OCI-M1 (cell line): ENCODE results near the gene BLVRB.
A peak's percentile ranks its signal among the peaks of the same experiment; 100 is the strongest.
"Not testable (repeated sequence)": the region's sequence is repeated elsewhere in the genome, so short reads cannot be mapped to it uniquely, and the experiment has no call there.

Experiments
- DNase-seq: peaks from one replicate; lab custom pipeline; 2025; lab: John Stamatoyannopoulos, UW

BLVRB gene

DNA sequence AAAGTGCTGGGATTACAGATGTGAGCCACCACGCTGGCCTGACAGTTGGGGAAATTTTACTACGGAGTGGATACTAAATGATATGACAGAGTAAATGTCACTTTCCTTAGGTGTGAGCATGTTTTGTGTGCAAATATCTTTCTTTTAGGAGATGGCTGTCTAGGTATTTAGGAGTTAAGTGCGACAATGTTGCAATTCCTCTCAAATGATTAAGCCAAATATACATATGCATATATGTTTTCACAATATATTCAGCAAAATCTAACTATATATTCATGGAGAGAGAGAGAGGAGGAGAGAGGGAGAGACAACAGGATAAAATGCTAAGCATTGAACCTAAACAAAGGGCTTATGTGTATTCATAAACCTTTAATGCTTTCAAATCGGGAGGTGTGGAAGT, 16.0 kb downstream of the BLVRB start:
- DNase-seq = no peak

DNA sequence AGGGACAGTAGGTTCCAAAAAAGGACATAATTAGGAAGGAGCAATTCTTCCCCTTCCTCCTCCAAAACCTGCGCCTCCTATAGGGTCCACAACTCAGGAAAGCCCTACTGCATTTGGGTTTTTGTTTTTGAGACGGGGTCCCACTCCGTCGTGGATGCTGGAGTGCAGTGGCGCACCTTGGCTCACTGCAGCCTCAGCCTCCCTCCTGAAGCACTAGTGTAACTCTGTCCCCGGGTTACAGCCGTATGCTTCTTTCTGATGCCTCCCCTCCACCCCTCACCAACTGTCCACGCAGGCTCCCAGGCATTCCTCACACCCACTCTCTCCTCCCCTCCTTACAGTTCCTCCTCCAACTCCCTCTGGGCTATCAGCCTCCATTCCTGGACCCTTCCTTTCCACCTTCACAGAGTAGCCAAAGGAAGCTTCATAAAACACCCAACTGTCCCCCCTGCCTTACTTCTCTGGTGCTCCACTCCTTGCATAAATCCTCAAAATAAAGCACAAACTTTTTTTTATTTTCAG, 19.2 kb downstream of the BLVRB start:
- DNase-seq = no peak

DNA sequence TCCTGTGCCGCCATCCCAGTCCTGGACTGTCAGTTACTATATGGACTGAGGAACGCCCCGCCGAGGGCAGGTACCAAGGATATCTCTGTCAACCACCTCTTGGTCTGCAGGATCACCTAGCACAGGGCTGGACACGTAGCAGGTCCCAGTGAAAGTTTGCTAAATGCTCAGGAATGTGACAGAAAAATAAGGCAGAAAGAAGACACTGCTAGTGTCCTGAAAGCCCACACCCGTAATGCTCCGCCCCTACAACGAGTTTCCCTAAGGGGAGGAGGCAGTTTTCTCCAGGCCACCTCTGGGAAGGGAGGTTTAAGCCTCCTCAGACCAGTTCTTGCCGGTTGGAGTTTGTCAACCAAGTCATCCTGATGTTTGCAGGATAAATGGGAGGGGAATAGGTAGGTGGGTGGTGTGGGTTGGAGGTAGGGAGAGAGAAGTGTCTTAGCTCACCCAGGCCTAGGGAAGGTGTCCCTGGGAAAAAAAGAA, 19.7 kb downstream of the BLVRB start:
- DNase-seq = peak; percentile 72

DNA sequence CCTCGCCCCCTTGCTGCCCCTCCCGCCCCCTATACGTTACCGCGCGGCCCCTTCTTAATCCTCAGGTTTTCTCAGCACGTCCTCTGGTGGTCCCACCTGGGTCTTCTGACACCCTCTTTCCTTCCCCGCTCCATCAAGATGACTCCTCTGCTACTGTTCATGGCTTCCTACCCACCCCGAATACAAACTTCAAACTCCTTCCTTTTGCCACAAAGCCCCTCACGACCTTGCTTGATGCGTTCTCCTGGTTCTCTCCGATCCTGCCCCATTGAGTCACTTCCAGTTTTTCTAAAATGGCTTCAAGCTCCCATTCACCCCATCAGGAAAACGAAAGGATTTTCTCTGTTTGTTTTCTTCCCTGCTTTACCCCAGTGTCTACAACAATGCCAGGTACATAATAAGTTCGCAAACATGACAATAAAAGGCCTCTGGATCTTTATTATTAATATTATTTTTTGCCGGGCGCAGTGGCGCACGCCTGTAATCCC, 20.7 kb downstream of the BLVRB start:
- no peak for DNase-seq

DNA sequence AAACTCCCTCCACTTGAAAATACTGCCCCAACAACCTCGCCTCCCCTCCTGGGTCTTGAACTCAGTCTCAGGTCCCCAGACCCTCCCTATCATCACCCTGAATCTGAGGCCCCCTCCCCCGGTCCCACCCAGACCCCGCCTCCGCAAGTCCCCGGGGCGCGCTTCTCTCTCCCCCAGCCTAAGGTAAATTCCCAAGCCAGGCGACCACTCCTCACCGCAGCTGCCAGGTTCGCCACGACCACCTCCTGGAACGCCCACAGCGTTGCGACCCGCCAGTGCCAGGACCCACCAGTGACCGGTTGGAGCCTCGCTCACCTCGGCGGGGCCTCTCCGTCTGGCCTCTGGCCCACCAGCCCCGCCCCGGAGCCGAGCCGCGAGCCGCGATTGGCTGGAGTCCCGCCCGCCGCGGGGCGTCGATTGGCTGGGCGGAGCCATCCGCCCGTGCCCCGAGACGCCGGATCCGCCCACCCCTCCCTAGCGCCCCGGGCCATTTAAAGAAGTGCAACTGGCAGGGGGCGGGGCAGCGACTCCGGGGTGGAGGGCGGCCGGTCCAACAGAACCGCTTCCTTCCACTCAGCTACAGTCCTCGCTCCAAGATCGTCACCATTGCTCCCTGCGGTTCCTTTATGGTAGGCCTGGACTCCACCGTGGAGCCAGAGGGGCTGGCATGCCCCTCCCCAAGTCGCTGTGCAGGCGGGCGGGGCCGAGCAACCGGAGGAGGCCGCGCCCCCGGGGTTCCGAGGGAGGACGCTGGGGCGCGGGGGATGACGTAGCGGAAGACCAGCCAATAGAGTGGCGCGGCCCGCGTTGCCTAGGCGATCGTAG, 21.3 kb downstream of the BLVRB start, which contains the start of gene SERTAD3:
Gene SERTAD3 (minus strand): TSS at position 336 of the 825 bp plus-strand sequence. CDS start 2,255 bp downstream, outside the sequence.
- DNase-seq = peak; percentile 99

DNA sequence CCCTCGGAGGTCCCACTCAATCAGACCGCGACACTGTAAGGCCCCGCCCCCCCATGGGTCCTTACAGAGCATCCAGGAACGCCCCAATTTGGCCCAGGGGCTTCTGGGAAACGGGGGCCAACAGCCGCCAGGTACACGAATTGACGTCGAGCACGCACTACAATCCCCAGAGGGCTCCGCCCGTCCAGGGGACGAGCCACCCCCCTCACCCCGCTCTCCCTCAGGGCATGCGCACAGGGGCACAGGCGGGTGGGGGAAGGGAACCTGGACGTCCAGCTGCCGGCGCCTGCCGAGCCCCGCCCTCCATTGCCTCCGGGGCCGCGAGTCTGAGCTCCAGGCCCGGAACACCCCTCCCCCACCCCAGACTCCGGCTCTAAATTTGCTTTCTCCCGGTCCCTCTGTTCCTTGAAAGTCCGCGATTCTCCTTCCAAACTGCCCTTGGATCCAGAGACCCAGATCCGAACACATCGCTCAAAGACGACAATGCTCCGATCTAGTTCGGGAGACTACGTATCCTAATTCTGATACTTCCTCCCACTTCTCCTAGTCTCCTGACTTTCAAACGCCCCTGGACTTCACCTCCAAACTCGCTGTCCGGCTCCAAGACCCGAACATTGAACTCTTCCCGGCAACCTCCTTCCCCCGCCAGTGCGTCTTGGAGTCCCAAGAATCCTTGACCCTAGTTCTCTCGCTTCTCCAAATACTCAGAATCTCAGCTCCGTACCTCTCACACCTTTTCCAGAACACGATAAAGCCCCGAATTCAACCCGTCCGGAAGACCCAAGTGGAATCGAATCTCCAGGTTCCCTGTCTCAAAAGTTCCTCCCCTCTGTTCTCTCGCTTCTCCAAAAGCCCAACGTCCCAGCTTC, 22.2 kb downstream of the BLVRB start:
- DNase-seq = peak; percentile 100

DNA sequence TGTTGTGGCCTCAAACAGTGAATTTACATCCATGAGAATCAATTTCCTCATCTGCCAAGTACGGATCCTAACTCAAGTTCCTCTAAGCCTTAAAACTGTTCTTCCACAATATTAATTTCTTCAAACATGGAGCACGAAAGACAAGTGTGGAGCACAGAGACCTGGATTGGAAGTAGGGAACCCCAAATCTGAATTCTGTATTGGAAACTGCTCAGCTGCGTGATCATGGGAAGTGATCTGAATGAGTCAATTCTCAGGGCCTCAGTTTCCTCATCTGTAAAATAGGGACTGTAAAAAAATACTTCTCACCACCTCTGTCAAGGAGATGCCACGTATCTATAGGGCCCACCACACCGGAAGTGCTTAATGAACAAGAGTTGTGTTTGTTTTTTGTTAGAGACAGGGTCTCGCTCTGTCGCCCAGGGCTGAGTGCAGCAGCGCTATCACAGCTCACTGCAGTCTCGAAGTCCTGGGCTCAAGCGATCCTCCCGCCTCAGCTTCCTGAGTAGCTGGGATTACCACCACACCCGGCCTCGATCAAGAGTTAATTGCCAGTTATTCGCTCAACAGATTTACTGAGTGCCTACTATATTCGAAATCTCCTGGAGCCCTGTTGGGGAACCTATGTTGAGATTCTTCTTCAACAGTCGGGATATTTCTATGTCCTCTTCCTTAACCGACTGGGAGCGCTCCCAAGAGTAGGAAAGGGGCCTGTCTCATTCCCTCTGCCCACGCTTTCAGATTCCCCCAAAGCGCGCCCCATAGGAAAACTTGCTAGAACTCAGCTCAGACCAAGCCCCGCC, 23.0 kb downstream of the BLVRB start:
- no peak for DNase-seq

DNA sequence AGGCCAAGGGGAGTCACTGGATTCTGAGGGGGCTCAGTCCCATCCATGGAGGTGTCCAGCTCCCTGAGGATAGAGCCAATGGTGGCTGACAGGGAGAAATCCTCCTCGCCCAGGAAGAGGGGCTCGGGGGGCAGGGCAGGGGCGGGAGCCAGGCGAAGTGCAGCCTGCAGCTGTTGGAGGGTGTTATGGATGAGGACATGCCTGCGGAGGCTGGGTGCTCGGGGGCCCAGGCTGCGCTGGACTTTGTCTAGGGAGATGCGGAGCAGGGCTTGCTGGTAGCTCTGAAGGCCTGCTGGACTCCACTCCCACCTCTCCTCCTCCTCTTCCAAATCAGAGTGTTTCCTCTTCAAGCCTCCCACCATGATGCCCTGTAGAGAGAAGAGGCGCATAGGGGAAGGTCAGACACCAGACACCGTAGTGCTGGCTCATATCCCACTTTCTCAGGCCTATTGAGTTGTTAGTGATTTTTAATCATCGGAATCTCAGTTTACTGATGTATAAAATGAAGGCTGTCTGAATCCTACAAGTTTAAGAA, 23.8 kb downstream of the BLVRB start:
- no peak for DNase-seq

DNA sequence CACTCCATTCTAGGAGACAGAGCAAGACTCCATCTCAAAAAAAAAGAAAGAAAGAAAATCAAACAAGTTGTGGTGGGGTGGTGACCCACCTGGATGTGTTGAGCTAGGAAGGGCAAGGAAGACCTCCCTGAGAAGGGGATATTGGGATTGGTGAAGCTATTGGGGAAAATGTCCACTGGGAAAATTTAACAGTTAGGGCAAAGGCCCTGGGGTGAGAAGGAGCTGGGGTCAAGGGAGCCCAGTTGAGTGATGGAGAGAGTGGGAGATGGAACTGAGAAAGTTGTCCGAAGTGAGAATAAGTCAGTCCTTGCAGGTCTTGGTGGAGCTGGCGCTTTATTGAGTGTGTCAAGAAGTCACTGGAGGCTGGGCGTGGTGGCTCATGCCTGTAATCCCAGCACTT, 27.3 kb downstream of the BLVRB start:
- no peak for DNase-seq

DNA sequence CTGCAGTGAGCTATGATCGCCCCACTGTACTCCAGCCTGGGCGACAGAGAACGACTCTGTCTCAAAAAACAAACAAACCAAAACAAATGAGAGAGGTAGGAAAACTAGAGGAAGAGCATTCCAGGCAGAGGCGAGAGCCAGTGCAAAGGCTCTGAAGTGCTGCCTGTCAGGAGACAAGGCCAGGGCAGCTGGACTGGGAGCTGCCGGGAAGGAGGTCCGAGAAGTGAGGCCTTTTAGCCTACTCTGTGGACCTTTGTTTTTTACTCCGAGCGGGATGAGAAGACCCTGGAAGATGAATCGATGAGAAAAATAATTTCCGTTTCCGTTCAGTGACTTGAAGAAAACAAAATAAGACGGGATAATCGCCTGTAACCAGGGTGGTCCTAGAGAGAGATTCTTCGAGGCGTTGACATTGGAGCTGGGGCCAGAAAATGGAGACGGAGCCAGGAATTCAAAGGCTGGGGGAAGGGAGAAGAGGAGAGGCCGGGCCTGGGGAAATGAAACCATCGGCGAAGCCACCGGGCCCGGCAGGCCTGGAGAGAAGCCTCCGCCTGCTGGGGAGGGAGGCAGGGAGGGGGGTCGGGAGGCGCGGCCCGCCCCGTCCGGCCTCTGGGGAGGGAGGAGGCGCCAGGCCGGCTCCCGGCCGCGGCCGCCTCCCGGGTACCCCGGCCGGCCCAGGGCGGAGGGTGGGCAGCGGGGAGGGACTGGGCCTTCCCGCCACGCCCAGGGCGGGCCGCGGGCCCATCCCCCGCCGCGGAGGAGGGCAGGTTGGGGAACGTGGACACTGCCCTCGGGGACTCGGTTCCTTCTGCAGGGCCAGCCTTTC, 31.9 kb downstream of the BLVRB start:
- peak; percentile 95 for DNase-seq

DNA sequence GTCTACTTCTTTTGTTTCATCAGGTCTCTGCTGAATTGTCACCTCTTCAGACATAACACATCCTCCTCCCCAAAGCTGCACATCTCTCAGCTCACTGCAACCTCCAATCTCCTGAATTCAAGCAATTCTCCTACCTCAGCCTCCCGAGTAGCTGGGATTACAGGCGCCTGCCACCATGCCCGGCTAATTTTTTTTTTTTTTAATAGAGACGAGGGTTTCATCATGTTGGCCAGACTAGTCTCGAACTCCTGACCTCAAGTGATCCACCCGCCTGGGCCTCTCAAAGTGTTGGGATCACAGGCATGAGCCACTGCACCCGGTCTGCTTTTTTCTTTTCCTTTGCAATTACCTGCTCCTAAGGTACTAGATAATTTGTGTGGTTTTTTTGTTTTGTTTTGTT, 32.8 kb downstream of the BLVRB start:
- not testable (repeated sequence) for DNase-seq

DNA sequence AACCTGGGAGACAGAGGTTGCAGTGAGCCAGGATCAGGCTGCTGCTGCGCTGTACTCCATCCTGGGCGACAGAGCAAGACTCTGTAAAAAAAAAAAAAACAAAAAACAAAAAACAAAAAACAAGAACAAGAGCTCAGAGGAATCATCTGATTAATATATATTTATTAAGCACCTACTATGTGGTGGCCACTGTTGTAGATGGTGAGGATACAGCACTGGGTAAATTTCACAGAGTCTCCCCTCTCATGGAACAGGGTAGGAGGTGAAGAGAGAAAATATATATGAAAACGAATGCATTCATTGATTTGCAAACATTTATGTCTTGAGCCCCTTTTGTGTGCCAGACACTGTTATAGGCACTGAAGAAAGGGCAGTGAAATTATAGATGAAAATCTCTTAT, 33.8 kb downstream of the BLVRB start:
- no peak for DNase-seq

DNA sequence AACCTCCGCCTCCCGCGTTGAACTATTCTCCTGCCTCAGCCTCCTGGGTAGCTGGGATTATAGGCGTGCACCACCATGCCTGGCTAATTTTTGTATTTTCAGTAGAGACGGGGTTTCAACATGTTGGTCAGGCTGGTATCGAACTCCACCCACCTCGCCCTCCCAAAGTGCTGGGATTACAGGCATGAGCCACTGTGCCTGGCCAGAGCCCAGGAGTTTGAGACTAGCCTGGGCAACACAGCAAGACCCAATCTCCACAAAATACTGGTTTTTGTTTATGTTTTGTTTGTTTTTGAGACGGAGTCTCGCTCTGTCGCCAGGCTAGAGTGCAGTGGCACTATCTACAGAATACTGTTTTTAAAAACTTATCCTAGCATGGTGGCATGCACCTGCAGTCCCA, 35.3 kb downstream of the BLVRB start:
- DNase-seq = not testable (repeated sequence)

DNA sequence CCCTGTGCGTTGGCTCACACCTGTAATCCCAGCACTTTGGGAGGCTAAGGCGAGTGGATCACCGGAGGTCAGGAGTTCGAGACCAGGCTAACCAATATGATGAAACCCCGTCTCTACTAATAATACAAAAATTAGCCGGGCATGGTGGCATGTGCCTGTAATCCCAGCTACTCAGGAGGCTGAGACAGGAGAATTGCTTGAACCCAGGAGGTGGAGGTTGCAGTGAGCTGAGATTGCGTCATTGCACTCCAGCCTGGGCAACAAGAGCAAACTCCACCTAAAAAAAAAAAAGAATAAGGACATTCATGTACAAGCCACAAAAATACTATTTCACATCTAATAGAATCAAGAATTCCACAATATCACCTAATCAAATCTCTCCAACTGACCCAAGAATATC, 37.3 kb downstream of the BLVRB start:
- not testable (repeated sequence) for DNase-seq

DNA sequence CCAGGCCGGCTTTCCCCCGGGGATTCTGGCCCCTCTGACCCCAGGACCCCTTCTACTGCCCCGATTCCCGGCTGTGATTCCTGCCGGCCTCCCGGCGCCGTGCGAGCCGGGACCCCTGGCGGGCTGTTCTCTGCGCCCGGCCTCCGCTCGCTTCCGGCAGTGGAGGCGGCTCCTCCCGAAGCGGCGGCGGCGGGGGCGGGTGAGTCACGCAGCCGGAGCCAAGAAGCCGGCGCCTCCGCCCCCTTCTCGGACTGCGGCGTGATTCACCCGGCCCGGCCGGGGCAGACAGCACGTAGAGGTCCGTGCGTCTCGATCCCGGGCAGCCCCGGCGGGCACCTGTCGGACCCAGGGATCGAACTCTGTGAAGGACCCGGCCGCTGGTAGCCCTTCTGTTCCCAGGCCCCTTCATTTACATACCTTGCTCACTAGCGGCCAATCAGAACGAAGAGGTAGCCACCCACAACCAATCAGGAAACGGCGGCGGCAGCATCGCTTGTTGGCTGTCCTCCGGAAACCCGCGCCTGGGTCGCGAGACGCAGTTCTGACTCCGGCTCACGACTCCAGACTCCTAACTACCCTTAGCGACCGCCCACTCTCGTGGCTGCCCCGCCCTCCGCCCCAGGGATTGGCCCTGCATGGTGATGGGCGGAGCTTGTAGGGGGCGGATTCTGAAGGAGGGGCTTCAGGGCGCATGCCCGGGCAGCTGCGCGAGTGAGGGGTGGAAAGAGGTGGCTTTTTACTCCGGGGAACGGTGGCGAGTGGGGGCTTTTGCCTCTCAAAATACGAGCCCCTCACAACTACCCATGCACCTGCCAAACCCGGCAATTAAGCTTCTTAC, 39.9 kb downstream of the BLVRB start, which contains the start of gene SERTAD1:
Gene SERTAD1 (minus strand): TSS at position 543 of the 838 bp plus-strand sequence. CDS start 2,446 bp downstream, outside the sequence.
- DNase-seq = peak; percentile 100

DNA sequence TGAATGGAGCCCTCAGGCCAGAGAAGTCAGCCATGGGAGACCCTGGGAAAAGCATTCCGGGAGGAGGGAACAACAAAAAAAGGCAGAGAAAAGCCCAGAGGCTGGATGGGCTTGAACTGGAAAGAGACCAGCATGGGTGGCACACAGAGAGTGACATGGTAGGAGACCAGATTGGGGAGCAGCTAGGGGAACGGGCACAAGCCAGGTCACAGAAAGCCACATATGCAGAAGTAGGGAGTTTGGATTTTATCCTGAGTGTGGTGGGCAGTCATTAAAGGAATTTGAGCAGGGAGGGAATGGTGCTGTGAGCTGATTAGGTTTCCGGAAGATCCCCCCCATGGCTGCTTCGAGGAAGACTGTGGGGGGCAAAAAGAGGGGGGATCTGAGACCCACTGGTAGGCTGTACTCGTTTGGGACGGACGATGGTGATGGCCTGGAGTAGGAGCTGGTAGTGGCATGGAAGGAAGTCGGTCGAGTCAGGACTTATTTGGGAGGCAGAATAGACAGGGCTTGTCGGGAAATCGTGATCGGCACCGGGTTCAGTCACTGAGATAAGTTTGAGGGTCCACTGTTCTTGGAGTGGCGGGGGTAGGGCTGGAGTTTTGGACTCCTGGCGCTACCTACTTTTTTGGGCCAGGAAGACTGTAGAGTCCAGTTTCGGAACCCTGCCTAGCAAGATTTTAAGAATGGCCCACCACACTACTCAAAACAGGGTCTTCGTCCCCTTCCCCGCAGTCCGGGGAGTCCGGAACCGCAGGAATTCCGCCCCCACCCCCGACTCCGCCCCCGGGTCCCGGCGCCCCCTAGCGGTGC, 40.7 kb downstream of the BLVRB start:
- peak; percentile 77 for DNase-seq

DNA sequence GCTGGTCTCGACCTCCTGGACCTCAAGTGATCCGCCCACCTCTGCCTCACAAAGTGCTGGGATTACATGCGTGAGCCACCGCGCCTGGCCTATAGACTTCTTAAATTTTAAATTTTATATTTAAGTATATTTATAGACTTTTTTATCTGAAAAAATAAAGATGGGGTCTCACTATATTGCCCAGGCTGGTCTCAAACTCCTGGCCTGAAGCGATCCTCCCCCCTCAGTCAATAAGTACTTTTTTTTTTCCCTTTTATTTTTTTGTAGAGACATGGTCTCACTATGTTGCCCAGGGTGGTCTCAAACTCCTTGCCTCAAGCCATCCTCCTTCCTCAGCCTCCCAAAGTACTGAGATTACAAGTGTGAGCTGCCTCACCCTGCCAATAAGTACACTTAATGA, 41.6 kb downstream of the BLVRB start:
- DNase-seq = no peak
